Mucosa of rectum (tissue), 2 donors: ENCODE data around the gene SUV39H1.
"Not testable (repeated sequence)": the region's sequence is repeated elsewhere in the genome, so short reads cannot be mapped to it uniquely, and the experiment has no call there.

Experiments
- H3K27ac ChIP-seq, 2 donors: one replicate each; pipeline ENCODE4 v1.7.0; 2013; ENCODE audit warnings: inconsistent platforms in 2 of 2, low read depth in 2 of 2, low read length in 2 of 2
- H3K27me3 ChIP-seq, 2 donors: one replicate each; pipeline ENCODE4 v1.7.0; 2013; ENCODE audit warnings: low read length in 2 of 2; ENCODE audit not compliant: control insufficient read depth in 2 of 2, insufficient read depth in 2 of 2
- H3K36me3 ChIP-seq, 2 donors: one replicate each; pipeline ENCODE4 v1.7.0; 2013; ENCODE audit warnings: low read length in 2 of 2; ENCODE audit not compliant: control insufficient read depth in 2 of 2, insufficient read depth in 2 of 2
- H3K4me1 ChIP-seq, 2 donors: one replicate each; pipeline ENCODE4 v1.7.0; 2013; ENCODE audit warnings: low read length in 2 of 2, mild to moderate bottlenecking in 1 of 2; ENCODE audit not compliant: control insufficient read depth in 2 of 2, insufficient read depth in 2 of 2
- H3K4me3 ChIP-seq, 2 donors: one replicate each; pipeline ENCODE4 v1.7.0; 2013; ENCODE audit warnings: low read length in 2 of 2
- H3K9ac ChIP-seq, 2 donors: one replicate each; pipeline ENCODE4 v1.7.0; 2013; ENCODE audit warnings: low read length in 2 of 2, low read depth in 1 of 2, mild to moderate bottlenecking in 1 of 2
- H3K9me3 ChIP-seq, 2 donors: one replicate each; pipeline ENCODE4 v1.7.0; 2013; ENCODE audit warnings: low read length in 2 of 2; ENCODE audit not compliant: control insufficient read depth in 2 of 2
- donor health status: healthy.
- donor health status: Normal muscosa, but diverticular disease.

Gene SUV39H1, protein sequence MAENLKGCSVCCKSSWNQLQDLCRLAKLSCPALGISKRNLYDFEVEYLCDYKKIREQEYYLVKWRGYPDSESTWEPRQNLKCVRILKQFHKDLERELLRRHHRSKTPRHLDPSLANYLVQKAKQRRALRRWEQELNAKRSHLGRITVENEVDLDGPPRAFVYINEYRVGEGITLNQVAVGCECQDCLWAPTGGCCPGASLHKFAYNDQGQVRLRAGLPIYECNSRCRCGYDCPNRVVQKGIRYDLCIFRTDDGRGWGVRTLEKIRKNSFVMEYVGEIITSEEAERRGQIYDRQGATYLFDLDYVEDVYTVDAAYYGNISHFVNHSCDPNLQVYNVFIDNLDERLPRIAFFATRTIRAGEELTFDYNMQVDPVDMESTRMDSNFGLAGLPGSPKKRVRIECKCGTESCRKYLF

DNA sequence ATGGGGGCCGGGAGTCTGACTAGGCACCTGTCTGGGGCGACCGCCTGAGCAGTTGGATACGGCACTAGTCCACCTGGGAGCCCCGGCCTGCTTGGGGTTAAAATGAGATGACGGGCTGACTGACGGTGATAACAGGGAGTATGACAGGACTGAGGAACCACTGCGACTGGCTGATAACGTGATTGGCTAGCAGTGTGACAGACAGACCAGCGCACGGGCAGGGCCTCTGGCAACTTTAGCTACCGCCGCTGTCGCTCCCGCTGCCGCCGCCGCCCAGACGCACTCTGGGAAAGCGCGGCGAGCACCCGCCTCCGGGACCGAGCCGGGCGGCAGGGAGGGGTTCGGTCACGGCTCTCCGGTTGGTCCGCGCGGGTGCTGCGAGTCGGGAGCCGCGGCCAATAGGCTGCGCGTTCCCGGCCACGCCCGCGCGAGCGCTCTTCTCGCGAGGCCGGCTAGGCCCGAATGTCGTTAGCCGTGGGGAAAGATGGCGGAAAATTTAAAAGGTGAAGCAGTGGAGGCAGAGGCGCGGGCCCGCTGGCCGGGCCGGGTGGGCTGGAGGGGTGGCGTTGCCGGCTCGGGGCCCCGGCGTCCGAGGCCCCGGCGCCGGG is at the start of gene SUV39H1:
SUV39H1 (plus strand) TSS at position 434 of the 608 bp plus-strand sequence; CDS start at position 485, 51 bp downstream.
- H3K36me3 ChIP-seq: peaks cover 0 to 15% of the 10 kb centered on the region in 2 donors
- H3K27ac ChIP-seq: peak within 1 kb of the TSS; percentile 82 to 86
- H3K9me3 ChIP-seq: no peaks in the 10 kb centered on the region
- H3K9ac ChIP-seq: peak within 1 kb of the TSS; percentile 78 to 90
- no peaks in the 10 kb centered on the region for H3K27me3 ChIP-seq
- H3K4me3 ChIP-seq: peak within 1 kb of the TSS; percentile 77 to 81
- peaks cover 0 to 8% of the 10 kb centered on the region in 2 donors for H3K4me1 ChIP-seq

DNA sequence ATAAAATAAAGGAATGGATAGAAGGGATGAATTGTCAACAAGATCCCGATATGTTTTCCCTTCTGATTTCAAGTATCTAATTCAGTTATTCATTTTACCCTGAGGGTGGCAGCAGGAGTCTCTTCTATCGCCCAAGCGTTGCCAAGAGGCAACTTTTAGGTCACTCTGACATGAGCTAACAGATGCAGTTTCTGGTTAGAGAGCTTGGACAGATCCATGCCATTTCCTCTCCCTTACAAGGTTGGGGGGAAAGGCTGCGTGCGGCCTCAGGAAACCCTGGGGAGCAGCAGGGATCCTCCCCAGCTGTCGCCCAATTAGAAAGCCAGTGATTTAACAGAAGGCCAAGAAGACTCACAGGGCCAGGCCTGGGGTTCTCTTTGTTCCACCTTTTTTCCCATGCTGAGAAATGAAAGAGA is 48.2 kb upstream of the SUV39H1 start:
- no peak overlapping the region for H3K9ac ChIP-seq
- no peaks in the 10 kb centered on the region for H3K9me3 ChIP-seq
- H3K36me3 ChIP-seq: no peaks in the 10 kb centered on the region
- peaks cover 0 to 2% of the 10 kb centered on the region in 2 donors for H3K27me3 ChIP-seq
- H3K4me1 ChIP-seq: no peaks in the 10 kb centered on the region
- no peak overlapping the region for H3K4me3 ChIP-seq
- H3K27ac ChIP-seq: no peak overlapping the region

DNA sequence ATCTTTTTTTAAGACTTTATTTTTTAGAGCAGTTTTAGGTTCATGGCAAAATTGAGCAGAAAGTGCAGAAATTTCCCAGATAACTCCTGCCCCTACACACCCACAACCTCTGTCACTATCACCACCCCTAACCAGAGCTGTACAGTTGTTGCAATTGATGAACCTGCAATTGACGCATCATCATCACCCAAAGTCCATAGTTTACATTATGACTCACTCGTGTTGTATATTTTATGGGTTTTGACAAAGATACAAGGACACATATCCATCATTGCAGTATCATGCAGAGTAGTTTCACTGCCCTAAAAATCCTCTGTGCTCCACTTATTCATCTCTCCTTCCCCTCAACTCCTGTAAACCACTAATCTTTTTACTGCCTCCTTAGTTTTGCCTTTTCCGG is 47.4 kb upstream of the SUV39H1 start:
- H3K9ac ChIP-seq: no peak overlapping the region
- H3K4me3 ChIP-seq: no peak overlapping the region
- H3K4me1 ChIP-seq: no peaks in the 10 kb centered on the region
- H3K36me3 ChIP-seq: no peaks in the 10 kb centered on the region
- no peak overlapping the region for H3K27ac ChIP-seq
- H3K27me3 ChIP-seq: peaks cover 0 to 2% of the 10 kb centered on the region in 2 donors
- H3K9me3 ChIP-seq: no peaks in the 10 kb centered on the region

DNA sequence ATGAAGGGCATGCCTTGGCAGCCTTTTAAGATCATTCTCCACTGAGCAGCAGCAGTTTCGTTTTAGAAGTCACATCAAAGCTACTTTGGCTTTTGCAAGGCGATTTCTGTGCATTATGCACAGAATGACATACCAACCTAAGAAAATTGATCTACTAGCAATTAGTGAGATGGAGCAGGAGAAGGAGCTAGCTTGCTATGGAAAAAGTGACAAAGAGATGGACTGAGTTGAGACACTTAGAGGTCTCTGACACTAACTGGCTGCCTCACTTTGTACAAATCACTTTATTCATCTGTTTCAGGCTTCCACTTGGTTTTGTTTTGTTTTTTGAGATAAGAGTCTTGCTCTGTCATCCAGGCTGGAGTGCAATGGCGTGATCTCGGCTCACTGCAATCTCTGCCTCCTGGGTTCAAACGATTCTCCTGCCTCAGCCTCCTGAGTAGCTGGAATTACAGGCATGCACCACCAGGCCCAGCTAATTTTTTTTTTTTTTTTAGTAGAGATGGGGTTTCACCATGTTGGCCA is 44.4 kb upstream of the SUV39H1 start:
- not testable (repeated sequence) for H3K27me3 ChIP-seq, H3K27ac ChIP-seq, H3K9me3 ChIP-seq, H3K4me3 ChIP-seq, H3K36me3 ChIP-seq, H3K9ac ChIP-seq, H3K4me1 ChIP-seq

DNA sequence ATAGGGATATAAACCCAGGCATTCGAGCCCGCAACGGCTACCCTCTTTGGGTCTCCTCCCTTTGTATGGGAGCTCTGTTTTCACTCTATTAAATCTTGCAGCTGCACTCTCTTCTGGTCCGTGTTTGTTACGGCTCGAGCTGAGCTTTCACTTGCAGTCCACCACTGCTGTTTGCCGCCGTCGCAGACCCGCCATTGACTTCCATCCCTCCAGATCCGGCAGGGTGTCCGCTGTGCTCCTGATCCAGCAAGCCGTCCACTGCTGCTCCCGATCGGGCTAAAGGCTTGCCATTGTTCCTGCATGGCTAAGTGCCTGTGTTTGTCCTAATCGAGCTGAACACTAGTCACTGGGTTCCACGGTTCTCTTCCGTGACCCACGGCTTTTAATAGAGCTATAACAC is 41.8 kb upstream of the SUV39H1 start:
- not testable (repeated sequence) for H3K4me1 ChIP-seq, H3K9ac ChIP-seq, H3K9me3 ChIP-seq, H3K27ac ChIP-seq, H3K36me3 ChIP-seq, H3K4me3 ChIP-seq, H3K27me3 ChIP-seq

DNA sequence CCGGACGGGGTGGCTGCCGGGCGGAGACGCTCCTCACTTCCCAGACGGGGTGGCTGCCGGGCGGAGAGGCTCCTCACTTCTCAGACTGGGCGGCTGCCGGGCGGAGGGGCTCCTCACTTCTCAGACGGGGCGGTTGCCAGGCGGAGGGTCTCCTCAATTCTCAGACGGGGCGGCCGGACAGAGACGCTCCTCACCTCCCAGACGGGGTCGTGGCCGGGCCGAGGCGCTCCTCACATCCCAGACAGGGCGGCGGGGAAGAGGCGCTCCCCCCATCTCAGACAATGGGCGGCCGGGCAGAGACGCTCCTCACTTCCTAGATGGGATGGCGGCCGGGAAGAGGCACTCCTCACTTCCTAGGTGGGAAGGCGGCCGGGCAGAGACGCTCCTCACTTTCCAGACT is 36.8 kb upstream of the SUV39H1 start:
- not testable (repeated sequence) for H3K27ac ChIP-seq, H3K27me3 ChIP-seq, H3K4me1 ChIP-seq, H3K9ac ChIP-seq, H3K9me3 ChIP-seq, H3K4me3 ChIP-seq, H3K36me3 ChIP-seq

DNA sequence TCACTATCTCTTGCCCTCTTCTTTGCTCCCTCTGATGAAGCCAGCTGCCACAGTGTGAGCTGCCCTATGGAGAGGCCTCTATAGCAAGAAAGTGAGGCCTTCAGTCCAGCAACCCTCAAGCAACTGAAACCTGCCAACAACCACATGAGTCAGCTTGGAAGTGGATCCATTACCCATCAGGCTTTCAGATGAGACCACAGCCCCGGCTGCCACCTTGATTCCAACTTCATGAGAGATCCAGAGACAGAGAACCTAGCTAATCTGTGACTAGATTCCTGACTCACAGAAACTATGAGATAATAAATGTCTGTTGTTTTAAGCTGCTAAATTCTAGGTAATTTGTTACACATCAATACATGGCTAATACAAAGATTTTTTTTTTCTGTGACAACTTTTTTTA is 33.3 kb upstream of the SUV39H1 start:
- no peaks in the 10 kb centered on the region for H3K9me3 ChIP-seq
- H3K27ac ChIP-seq: no peak overlapping the region
- no peak overlapping the region for H3K9ac ChIP-seq
- H3K27me3 ChIP-seq: peaks cover 0 to 2% of the 10 kb centered on the region in 2 donors
- no peak overlapping the region for H3K4me3 ChIP-seq
- H3K36me3 ChIP-seq: no peaks in the 10 kb centered on the region
- H3K4me1 ChIP-seq: no peaks in the 10 kb centered on the region

DNA sequence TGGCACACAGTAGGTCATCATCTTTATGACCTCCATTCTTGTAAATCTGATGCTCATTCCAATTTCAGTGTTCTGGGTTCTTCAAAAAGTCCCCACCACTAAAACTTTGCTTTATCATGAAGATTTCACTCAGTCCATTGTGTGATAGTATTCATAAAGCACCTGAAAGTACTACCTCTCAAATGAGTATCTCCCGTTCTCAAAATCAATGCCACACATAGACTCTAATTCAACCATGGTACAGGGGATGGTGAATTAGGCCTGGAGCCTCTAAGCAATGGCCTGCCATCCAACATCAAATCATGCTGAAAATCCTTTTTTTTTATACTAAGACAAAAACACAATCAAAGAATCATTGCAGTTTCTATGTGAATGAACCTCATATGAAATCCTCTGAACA is 32.4 kb upstream of the SUV39H1 start:
- no peak overlapping the region for H3K4me3 ChIP-seq
- H3K27ac ChIP-seq: no peak overlapping the region
- H3K36me3 ChIP-seq: no peaks in the 10 kb centered on the region
- H3K4me1 ChIP-seq: no peaks in the 10 kb centered on the region
- H3K9ac ChIP-seq: no peak overlapping the region
- H3K27me3 ChIP-seq: peaks cover 0 to 2% of the 10 kb centered on the region in 2 donors
- no peaks in the 10 kb centered on the region for H3K9me3 ChIP-seq

DNA sequence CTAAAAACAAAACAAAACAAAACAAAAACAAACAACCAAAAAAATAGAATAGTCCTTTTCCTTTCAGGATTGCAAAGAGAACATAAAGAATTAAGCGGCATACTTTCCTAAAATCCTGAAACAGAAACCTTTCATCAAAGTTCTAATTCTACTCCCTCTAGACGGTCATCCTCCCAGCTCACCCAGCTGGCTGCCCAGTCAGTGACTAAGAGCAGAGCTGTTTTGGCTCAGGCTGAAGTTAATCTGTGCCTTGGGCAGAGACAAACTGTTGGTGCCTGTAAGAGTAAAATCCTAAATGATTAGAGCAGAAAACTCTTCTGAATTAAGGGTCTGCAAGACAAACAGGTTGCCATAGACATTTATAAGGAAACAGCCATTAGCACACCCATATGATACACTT is 30.5 kb upstream of the SUV39H1 start:
- Histone ChIP-seq H3K27me3 (peaks cover 0 to 2% of the 10 kb centered on the region in 2 donors), H3K9ac (no peak overlapping the region), H3K36me3 (no peaks in the 10 kb centered on the region), H3K9me3 (no peaks in the 10 kb centered on the region), H3K4me1 (no peaks in the 10 kb centered on the region), H3K4me3 (no peak overlapping the region), H3K27ac (no peak overlapping the region)

DNA sequence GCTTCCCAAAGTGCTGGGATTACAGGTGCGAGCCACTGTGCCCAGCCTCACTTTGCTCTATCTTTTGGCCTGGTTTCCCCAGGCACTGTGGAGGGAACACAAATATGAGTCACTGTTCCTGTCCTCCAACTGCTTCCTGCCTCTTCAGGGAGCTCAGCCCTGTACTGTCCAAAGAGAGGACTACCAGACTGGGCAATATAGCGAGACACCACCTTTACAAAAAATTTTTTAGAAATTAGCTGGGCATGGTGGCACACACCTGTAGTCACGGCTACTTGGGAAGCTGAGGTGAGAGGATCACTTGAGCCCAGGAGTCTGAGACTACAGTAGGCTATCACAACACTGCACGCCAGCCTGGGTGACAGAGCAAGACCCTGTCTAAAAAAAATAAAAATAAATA is 29.9 kb upstream of the SUV39H1 start:
- Histone ChIP-seq H3K9me3 (no peaks in the 10 kb centered on the region), H3K4me1 (no peaks in the 10 kb centered on the region), H3K36me3 (no peaks in the 10 kb centered on the region), H3K9ac (no peak overlapping the region), H3K4me3 (no peak overlapping the region), H3K27ac (no peak overlapping the region), H3K27me3 (peaks cover 0 to 2% of the 10 kb centered on the region in 2 donors)
